Activated CD4-positive, CD25-positive, alpha-beta regulatory T cell treated with anti-CD3 and anti-CD28 coated beads, Interleukin-2, amount 50 U/mL, for 16 hours (primary cell): Measurements from ENCODE around the gene MORC3.
"Not testable (repeated sequence)": the region's sequence is repeated elsewhere in the genome, so short reads cannot be mapped to it uniquely, and the experiment has no call there.

ENCODE experiments used
- DNase-seq: peaks from one replicate; pipeline ENCODE4 v3.0.0-alpha.2; 2020; ENCODE audit warnings: low read depth, low spot score

Gene MORC3

DNA sequence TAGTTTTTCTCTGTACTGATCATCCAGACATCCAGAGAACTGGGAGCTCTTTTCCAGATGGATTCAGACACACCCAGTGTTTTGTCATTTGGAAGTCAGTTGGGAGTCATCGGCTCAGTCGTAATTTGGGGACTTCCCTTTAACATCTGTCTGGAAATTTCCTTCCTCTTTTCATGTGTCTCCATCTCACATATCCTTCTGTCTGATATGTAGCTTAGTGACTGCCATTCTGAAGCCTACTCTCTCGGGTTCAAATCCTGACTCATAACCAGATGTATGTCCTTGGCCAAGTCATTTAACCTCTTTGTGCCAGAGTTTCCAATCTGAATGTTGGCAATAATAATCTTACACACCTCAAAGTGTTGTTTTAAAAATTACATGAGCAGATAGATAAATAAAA lies 3.0 kb downstream of the MORC3 start:
- no peak for DNase-seq

DNA sequence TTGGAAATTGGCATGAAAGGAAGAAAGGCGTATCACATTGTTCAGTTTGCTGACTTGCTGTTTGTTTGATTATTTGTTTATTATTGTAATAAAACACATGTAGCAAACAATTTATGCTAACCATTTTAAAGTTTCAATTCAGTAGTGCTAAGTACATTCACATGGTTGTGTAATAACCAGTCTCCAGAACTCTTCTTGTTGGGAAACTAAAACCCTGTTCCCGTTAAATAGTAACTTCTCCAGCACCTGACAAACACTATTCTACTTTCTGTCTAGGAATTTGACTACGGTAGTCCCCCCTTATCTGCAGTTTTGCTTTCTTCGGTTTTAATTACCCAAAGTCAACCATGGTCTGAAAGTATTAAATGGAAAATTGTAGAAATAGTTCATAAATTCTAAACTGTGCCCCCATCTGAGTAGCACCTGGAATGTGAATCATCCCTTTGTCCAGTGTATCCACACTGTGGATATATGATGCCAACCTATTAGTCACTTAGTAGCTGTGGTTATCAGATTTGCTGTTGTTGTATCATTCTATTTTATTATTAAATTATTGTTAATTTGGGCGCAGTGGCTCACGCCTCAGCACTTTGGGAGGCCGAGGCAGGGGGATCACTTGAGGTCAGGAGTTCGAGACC lies 5.5 kb downstream of the MORC3 start:
- no peak for DNase-seq

DNA sequence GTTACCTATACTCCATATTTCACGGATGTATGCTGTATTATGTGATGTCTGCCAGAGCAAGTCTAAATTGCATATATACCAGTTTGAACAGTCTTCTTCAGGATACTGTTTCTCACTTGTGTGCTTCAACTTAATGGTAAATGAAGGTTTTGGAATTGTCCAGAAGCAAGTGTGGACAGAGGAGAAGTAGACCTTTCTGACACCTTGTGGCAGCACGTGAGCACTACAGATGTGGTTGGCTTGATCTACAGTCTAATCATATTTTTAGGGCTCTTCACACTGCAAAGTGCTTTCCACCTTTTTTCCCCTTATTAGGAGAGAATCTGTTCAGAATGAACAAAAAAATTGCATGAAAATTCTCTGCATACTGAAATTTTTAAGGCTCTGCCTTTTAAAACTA lies 10.9 kb downstream of the MORC3 start:
- no peak for DNase-seq

DNA sequence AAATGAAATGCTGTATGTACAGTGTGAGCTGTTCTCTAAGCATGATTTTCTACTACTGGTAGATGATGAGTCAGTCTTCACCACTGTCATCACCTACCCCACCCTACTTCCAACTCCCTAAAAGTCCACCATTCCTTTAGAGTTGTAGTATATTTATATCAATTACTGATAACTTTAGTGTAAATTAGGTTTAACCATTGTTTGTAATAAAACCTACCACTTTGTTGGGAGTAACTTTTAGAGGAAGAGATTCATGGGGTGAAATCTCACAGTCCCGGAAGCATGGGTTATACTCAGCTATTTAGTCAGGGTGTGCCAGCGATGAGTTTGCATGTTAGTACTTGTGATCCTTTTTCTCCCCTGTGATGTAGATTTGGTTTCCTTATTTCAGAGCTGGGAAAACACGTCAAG lies 17.1 kb downstream of the MORC3 start:
- DNase-seq, result no peak

DNA sequence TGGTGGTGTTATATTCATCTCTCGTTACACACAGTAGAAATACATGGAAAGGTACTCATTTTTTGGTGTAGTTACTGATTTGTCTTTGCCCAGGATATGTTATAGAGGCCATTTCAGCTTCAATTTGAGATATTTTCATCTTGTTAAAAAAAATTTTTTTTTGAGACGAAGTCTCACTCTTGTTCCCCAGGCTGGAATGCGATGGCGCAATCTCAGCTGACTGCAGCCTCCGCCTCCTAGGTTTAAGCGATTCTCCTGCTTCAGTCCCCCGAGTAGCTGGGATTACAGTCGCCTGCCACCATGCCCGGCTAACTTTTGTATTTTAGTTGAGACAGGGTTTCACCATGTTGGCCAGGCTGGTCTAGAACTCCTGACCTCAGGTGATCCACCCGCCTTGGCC lies 19.0 kb downstream of the MORC3 start:
- DNase-seq, result no peak

DNA sequence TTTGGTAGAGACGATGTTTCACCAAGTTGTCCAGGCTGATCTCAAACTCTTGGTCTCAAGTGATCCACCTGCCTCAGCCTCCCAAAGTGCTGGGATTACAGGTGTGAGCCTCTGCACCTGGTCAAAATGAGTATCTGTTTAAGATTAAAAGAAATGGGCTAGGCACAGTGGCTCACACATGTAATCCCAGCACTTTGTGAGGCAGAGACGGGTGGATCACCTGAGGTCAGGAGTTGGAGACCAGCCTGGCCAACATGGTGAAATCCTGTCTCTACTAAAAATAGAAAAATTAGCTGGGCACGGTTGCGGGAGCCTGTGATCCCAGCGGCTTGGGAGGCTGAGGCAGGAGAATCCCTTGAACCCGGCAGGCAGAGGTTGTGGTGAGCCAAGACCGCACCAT lies 22.6 kb downstream of the MORC3 start:
- not testable (repeated sequence) for DNase-seq

DNA sequence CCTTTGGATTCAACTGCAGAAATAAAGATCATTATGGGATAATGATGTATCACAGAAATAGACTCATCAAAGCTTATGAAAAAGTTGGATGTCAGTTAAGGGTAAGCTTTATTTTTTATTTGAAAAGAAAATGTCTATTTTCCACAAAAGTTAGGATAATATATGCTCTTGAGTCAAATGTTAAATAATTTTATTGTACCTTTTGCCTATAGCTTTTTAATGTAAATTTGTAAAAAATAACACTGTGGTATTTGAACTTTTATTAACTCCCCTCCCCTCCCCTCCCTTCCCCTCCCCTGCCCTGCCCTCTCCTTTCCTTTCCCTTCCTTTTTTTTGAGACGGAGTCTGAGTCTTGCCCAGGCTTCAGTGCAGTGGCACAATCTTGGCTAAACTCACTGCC lies 24.9 kb downstream of the MORC3 start:
- DNase-seq, result no peak

DNA sequence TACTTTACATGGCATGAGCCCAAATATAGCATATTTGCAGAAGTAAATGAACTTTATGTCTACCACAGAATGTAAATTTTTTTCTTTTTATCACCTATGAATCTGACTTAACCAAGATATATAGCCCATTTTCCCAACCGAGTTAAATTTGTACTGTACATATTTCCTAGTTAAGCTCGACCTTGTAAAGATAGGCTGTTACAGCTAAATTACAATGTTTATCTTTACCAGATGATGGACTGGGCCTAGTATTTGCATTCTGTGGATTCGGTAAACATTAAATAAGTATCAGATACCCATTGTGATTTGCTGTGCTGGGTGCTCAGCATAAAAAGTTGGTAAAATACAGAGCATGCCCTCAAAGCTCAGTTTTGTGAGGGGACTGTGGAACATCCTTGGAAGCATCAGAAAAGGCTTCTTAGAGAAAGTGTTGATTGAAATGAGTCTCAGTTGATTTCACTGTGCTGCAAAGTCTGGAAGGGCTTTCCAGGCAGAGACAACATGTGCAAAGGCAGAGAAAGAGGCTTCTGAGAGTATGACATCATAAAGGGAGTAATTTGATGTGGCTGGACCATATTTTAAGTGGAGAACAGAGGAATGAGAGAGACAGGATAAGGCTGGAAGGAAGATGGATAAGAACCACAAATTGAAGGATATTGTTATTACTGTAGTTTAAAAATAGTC lies 27.4 kb downstream of the MORC3 start:
- no peak for DNase-seq

DNA sequence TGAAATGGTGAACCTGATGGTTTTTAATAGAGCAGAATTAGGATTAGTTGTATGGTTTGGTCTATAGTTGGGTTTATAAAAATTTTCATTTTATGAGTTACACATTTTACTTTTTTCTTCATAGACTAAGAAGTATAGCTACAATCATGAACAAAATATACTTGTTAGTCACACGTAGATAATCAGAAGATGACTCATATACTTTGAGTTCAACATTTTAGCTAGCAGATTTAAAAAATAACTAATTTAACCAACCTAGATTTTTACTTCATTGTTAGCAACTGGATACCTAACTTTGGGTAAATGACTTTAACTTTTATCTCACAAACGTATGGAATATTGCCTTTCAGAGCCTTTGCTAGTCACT lies 27.9 kb downstream of the MORC3 start:
- DNase-seq, result no peak

DNA sequence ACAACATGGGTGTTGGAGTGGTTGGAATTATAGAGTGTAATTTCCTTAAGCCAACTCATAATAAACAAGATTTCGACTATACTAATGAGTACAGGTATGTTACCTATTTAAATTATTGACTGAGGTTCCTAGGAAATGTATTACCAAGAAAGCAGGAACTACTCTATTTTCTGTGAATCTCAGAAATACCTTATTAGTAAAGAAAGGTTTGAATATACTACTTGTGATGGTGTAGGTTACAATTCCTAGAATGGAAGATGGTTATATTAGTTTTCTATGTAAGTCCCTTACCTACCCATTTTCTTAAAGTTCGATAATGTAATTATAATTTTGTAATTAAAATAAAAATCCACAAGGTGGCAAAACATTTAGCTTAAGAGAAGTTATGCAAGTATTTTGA lies 29.3 kb downstream of the MORC3 start:
- DNase-seq, result no peak

DNA sequence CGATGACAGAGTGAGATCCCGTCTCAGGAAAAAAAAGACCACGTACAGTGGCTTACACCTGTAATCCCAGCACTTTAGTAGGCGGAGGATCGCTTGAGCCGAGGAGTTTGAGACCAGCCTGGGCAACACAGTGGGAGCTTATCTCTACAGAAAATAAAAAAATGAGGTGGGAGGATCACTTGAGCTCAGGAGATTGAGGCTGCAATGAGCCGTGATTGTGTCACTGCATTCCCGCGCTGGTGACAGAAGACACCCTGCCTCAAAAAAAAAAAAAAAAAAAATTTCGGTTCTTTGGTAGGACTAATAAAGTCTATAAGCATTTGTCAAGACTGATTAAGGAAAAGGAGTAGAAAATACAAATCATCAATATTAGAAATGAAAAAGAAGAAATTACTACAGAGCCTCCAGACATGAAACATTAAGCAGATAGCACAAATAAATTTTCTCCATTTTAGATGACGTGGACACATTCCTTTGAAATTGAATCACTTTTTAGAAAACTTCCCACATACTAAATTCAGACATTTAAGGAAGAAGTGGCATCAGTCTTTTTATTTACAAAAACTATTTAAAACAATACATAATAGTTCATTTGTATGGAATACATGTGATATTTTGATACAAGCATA lies 30.4 kb downstream of the MORC3 start:
- no peak for DNase-seq

DNA sequence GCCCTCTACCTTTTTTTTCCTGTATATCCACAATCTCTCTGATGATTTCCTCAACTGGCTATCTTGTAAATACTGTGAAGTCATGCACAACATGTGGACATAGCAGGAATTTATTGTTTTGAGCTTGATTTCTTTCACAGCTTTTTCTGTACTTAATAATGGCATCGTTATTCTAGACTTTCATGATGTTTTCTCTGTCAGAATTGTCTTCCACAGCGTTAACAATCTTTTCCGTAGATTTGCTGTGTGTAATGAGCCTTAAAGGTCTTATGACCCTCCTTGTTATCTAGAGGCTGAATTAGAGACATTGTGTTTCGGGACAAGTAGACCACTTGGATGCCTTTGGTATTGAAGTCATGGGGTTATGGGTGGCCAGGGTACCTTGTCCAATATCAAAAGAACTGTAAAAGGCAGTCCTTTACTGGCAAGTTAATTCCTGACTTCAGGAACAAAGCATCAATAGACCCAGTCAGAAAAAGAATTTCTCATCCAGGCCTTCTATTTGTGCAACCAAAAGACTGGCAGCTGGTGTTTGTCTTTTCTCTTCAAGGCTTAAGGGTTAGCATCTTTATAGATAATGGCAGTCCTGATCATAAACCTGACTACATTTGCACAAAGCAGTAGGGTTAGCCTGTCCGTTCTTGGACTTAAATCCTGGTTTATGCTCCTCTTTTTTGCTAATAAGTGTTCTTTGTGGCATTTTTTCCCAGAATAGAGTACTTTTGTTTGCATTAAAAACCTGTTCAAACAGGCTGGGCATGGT lies 35.1 kb downstream of the MORC3 start:
- DNase-seq, result no peak

DNA sequence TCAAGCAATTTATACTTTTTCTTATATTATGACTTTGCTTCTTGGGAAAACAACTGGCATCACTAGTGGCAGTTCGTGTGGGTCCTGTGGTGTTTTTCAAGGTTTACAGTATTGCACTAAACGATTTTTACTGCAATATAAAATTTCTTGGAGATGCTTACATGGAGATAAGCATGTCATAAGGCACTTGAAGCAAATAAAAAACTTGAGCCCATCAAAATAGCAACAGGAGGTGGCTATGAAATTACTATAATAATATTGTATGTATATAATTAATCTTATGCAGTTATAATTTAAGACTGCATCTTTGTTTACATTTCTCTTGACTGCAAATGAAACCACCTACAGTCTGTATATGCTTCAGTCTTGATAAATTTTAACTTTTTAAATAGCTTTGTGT lies 35.9 kb downstream of the MORC3 start:
- no peak for DNase-seq

DNA sequence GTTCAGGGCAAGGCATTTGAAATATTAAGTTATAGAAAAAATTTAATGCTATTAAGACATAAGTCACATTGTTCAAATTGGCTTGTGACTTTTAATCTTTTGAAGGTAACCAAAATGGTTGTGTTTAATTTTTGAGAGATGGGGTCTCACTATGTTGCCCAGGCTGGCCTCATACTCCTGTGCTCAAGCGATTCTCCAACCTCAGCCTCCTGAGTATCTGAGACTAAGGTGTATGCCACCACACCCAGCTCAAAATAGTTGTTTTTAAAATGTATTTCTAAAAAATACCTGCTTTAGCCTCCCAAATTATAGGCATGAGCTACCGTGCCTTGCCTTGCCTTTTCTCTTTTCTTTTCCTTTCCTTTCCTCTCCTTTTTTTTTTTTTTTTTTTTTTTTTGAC lies 39.2 kb downstream of the MORC3 start:
- DNase-seq, result no peak

DNA sequence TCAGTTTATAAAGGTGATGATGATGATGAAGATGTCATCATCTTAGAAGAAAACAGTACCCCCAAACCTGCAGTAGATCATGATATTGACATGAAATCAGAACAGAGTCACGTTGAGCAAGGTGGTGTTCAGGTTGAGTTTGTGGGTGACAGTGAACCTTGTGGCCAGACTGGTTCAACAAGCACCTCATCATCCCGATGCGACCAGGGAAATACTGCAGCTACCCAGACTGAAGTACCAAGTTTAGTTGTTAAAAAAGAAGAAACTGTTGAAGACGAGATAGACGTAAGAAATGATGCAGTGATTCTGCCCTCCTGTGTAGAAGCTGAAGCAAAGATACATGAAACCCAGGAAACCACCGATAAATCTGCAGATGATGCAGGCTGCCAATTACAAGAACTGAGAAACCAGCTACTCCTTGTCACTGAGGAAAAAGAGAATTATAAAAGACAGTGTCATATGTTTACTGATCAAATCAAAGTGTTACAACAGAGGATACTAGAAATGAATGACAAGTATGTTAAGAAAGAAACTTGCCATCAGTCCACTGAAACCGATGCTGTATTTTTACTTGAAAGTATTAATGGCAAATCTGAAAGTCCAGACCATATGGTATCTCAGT lies 49.2 kb downstream of the MORC3 start:
- DNase-seq, result no peak

DNA sequence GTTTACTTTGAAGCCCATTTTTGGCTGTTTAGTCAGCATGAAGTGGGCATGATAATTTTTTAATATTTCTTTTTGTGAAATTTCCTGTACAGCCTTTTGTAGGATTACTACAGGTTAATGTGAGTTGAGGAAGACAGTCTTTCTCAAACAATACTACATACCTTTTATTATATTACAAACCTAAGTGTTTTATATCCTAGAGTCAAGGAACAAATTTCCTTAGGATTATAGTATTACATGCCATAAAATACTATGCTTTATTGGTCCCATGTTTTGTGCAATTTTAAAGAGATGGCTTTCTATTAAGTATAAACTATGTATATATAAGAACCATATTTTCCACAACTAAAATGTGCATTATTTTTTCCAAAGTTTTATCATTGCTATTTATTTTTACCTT lies 56.0 kb downstream of the MORC3 start:
- no peak for DNase-seq

DNA sequence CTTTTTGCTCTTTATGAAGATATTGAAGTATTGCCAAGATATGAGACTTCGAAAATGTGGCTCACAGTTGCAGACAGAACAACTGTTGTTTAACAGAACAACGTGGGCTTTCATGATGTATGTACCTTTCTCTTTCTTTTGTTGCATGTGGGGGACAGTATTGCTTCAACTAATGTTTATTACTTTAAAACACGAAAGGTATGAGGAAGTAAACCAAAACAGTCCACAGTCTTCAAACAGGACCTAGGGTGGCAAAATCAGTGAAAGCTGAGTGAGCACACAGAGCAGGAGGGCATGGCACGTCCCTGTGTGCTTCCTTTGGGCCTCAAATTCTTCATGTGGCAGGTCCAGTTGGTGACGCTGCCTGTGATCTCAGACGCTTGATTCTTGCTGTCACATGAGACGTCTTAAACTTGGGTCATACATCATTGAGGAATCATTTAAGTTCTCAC lies 57.4 kb downstream of the MORC3 start:
- no peak for DNase-seq

DNA sequence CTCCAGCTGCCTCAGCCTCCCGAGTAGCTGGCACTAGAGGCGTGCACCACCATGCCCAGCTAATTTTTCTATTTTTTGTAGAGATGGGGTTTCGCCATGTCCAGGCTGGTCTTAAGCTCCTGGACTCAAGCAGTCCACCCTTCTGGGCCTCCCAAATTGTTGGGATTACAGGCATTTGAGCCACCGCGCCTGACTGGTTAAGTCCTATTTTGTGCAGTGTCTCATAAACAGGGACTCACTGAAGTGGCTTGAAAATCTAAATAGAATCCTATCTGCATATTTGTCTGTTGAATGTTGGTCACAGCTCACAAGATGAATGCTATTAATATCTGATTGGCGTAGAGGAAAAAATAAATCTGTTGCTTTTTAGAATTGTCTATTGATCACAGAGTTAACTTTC lies 59.3 kb downstream of the MORC3 start:
- no peak for DNase-seq

DNA sequence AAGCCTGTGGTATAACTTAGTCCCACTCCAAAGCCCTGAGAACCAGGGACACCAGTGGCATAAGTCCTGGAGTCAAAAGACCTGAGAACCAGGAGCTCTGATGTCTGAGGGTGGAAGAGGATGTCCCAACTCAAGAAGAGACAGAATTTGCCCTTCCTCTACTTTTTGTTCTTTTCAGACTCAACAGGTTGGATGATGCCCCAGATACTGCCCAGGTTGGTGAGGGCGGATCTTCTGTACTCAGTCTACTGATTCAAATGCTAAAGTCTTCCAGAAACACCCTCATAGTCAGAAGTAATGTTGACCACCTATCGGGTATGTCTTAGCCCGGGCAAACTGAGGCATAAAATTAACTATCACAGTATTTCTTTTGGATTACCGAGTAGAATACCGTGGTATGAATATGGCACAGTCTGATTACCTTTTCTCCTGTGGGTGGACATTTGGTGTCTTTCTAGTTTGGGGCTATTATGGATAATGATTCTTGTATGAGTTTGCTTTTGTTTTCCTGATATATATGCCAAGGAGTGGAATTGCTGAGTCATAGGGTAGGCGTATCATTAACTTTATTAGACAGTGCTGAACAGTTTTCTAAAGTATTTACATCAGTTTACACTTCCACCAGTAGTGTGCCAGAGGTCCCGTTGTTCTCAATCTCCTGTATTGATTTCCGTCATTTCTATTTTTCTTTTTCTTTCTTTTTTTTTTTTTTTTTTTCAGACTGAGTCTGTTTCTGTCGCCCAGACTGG lies 62.0 kb downstream of the MORC3 start:
- DNase-seq, result no peak

DNA sequence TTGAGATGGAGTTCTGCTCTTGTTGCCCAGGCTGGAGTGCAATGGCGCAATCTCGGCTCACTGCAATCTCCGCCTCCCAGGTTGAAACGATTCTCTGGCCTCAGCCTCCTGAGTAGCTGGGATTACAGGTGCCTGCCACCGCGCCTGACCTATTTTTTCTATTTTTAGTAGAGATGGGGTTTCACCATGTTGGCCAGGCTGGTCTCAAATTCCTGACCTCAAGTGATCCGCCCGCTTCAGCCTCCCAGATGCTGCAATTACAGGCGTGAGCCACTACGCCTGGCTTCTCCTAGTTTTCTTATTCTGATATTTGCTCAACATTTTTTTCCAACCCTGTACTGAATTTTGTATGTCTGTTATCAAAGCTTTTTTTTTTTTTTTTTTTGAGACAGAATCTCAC lies 62.7 kb downstream of the MORC3 start:
- not testable (repeated sequence) for DNase-seq

DNA sequence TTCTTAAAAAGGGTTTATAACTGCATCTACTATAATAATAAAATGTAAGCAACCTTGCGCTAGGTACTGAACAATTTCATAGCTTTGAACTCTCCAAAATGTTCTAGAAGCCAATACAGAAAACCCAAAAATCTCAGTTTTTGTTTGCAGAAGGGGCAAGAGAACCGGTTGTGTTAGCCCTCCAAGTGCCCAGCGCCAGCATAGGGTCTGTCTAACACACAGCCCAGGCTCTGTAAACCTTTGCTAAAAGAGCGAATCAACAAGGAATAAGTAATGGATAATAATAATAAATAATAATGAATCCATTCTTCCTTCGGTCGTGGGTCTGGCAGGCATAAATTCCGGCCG lies 64.9 kb downstream of the MORC3 start:
- DNase-seq, result no peak
